ENCODE measurements around the gene ELOVL5.

The ELOVL5 gene

DNA sequence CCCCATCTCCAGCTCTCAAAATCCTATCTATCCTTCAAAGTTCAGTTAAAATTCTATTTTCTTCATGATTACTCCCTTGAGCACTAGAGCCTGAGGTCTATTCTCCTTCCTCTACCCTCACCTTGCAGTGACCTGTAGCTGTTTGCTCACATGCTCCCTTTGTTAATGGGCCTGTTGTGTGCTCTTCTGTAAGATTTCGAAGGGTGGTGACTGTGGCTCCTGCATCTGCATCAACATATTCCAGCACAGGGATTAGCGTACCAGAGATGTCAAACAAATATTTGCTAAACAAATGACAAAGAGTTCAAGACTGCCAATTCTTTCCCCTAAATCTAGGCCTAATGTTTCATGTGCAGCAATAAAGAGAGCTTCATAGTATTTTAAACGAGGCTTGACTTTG is 69.5 kb downstream of the ELOVL5 start:
- no peak for DNase-seq (ENCODE audit: low read depth, low spot score)
- H3K27ac ChIP-seq: no peak overlapping the region
- H3K9ac ChIP-seq (ENCODE audit: insufficient read length): no peak overlapping the region
- peaks cover 56% of the 10 kb centered on the region for H3K36me3 ChIP-seq (ENCODE audit: insufficient read depth, low read length)
- no peak for TF ChIP-seq POLR2AphosphoS5 (IDR thresholded peaks at IDR 0.05; ENCODE audit: borderline replicate concordance, low read depth, low read length)
- no peak for TF ChIP-seq FOXP2 (optimal IDR thresholded peaks at IDR 0.05; ENCODE audit: control extremely low read depth, extremely low read length, insufficient read depth)
- TF ChIP-seq EZH2 (IDR thresholded peaks at IDR 0.05): no peak
- H3K9me3 ChIP-seq (ENCODE audit: low read depth, low read length): no peaks in the 10 kb centered on the region
- no peak overlapping the region for H3K4me3 ChIP-seq

- no peak for DNase-seq (ENCODE audit: low read depth, low spot score)
- H3K36me3 ChIP-seq (ENCODE audit: insufficient read depth, low read length): peaks cover 87% of the 10 kb centered on the region
Measured at GRCh38 chr6:53273370-53273769, 75.4 kb downstream of the ELOVL5 start.

GRCh38 chr6:53269827-53270226 is 78.9 kb downstream of the ELOVL5 start:
- TF ChIP-seq POLR2AphosphoS5 (IDR thresholded peaks at IDR 0.05; ENCODE audit: borderline replicate concordance, low read depth, low read length) (no peak), FOXP2 (optimal IDR thresholded peaks at IDR 0.05; ENCODE audit: control extremely low read depth, extremely low read length, insufficient read depth) (no peak), EZH2 (IDR thresholded peaks at IDR 0.05) (no peak)
- no peak for DNase-seq (ENCODE audit: low read depth, low spot score)

More at GRCh38 chr6:53273370-53273769, 75.4 kb downstream of the ELOVL5 start:
- TF ChIP-seq FOXP2 (optimal IDR thresholded peaks at IDR 0.05; ENCODE audit: control extremely low read depth, extremely low read length, insufficient read depth) (no peak), EZH2 (IDR thresholded peaks at IDR 0.05) (no peak), POLR2AphosphoS5 (IDR thresholded peaks at IDR 0.05; ENCODE audit: borderline replicate concordance, low read depth, low read length) (no peak)
- H3K9ac ChIP-seq (ENCODE audit: insufficient read length): no peak overlapping the region
- H3K9me3 ChIP-seq (ENCODE audit: low read depth, low read length): no peaks in the 10 kb centered on the region
- H3K4me3 ChIP-seq: no peak overlapping the region
- H3K27ac ChIP-seq: no peak overlapping the region

GRCh38 chr6:53268858-53269608 is 79.7 kb downstream of the ELOVL5 start:
- Histone ChIP-seq H3K9ac (ENCODE audit: insufficient read length) (no peak overlapping the region), H3K36me3 (ENCODE audit: insufficient read depth, low read length) (peaks cover 94% of the 10 kb centered on the region), H3K9me3 (ENCODE audit: low read depth, low read length) (no peaks in the 10 kb centered on the region), H3K4me3 (no peak overlapping the region), H3K27ac (no peak overlapping the region)
- DNase-seq (ENCODE audit: low read depth, low spot score): no peak
- TF ChIP-seq EZH2 (IDR thresholded peaks at IDR 0.05) (no peak), FOXP2 (optimal IDR thresholded peaks at IDR 0.05; ENCODE audit: control extremely low read depth, extremely low read length, insufficient read depth) (no peak), POLR2AphosphoS5 (IDR thresholded peaks at IDR 0.05; ENCODE audit: borderline replicate concordance, low read depth, low read length) (no peak)

More at GRCh38 chr6:53269827-53270226, 78.9 kb downstream of the ELOVL5 start:
- Histone ChIP-seq H3K4me3 (no peak overlapping the region), H3K27ac (no peak overlapping the region), H3K9ac (ENCODE audit: insufficient read length) (no peak overlapping the region), H3K9me3 (ENCODE audit: low read depth, low read length) (no peaks in the 10 kb centered on the region), H3K36me3 (ENCODE audit: insufficient read depth, low read length) (peaks cover 94% of the 10 kb centered on the region)

DNA sequence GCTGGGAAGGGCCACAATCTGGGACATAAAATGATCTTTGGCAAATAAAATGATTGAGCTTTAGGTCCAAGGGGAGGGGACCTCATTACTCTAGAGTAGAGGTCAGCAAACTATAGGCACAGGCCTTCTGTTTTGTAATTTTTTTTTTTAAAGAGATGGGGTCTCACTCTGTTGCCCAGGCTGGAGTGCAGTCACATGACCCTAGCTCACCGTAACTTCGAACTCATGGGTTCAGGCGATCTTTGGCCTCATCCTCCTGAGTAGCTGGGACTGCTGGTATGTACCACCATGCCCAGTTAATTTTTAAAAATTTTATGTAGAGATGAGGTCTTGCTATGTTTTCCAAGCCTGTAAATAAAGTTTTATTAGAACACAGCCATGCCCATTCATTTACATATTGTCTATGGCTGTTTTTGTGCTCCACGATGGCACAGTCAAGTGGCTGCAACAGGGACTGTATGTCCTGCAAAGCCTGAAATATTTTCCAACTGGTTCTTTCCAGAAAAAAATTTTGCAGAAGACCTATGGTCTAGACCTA is 82.1 kb downstream of the ELOVL5 start:
- no peaks in the 10 kb centered on the region for H3K9me3 ChIP-seq (ENCODE audit: low read depth, low read length)
- no peak overlapping the region for H3K27ac ChIP-seq
- H3K9ac ChIP-seq (ENCODE audit: insufficient read length): no peak overlapping the region
- no peak for DNase-seq (ENCODE audit: low read depth, low spot score)
- peaks cover 82% of the 10 kb centered on the region for H3K36me3 ChIP-seq (ENCODE audit: insufficient read depth, low read length)
- no peak overlapping the region for H3K4me3 ChIP-seq
- no peak for TF ChIP-seq FOXP2 (optimal IDR thresholded peaks at IDR 0.05; ENCODE audit: control extremely low read depth, extremely low read length, insufficient read depth)
- no peak for TF ChIP-seq POLR2AphosphoS5 (IDR thresholded peaks at IDR 0.05; ENCODE audit: borderline replicate concordance, low read depth, low read length)
- TF ChIP-seq EZH2 (IDR thresholded peaks at IDR 0.05): no peak

- Histone ChIP-seq H3K36me3 (ENCODE audit: insufficient read depth, low read length) (peaks cover 85% of the 10 kb centered on the region), H3K9ac (ENCODE audit: insufficient read length) (no peak overlapping the region), H3K4me3 (no peak overlapping the region), H3K27ac (no peak overlapping the region), H3K9me3 (ENCODE audit: low read depth, low read length) (no peaks in the 10 kb centered on the region)
- no peak for TF ChIP-seq POLR2AphosphoS5 (IDR thresholded peaks at IDR 0.05; ENCODE audit: borderline replicate concordance, low read depth, low read length)
- no peak for TF ChIP-seq FOXP2 (optimal IDR thresholded peaks at IDR 0.05; ENCODE audit: control extremely low read depth, extremely low read length, insufficient read depth)
- no peak for TF ChIP-seq EZH2 (IDR thresholded peaks at IDR 0.05)
- DNase-seq (ENCODE audit: low read depth, low spot score): no peak
Measured at GRCh38 chr6:53264915-53265607, 83.7 kb downstream of the ELOVL5 start.

GRCh38 chr6:53264337-53264736 is 84.4 kb downstream of the ELOVL5 start:
- peaks cover 85% of the 10 kb centered on the region for H3K36me3 ChIP-seq (ENCODE audit: insufficient read depth, low read length)

DNA sequence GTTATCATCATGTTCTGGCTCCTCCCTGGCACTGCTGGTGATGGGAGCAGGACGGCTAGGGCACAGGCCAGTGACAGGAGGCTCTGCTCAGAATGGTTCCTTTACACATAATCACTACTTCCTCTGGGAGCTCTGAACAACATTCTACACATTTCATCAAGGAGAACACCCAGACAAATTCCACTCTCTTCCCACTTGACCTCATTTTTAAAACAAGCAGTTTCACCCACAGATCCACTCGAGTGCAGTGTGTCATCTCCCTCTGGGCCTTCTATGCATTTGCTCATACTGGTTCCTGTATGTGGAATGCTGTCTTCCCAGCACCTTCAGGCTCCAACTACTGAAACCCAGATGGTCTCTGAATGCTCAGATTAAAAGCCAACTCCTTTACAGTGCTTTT is 84.8 kb downstream of the ELOVL5 start:
- TF ChIP-seq EZH2 (IDR thresholded peaks at IDR 0.05) (no peak), POLR2AphosphoS5 (IDR thresholded peaks at IDR 0.05; ENCODE audit: borderline replicate concordance, low read depth, low read length) (no peak), FOXP2 (optimal IDR thresholded peaks at IDR 0.05; ENCODE audit: control extremely low read depth, extremely low read length, insufficient read depth) (no peak)
- H3K4me3 ChIP-seq: no peak overlapping the region
- H3K27ac ChIP-seq: no peak overlapping the region
- no peak overlapping the region for H3K9ac ChIP-seq (ENCODE audit: insufficient read length)
- no peak for DNase-seq (ENCODE audit: low read depth, low spot score)
- no peaks in the 10 kb centered on the region for H3K9me3 ChIP-seq (ENCODE audit: low read depth, low read length)
- H3K36me3 ChIP-seq (ENCODE audit: insufficient read depth, low read length): peaks cover 85% of the 10 kb centered on the region

More at GRCh38 chr6:53264337-53264736, 84.4 kb downstream of the ELOVL5 start:
- Histone ChIP-seq H3K9ac (ENCODE audit: insufficient read length) (no peak overlapping the region), H3K4me3 (no peak overlapping the region), H3K9me3 (ENCODE audit: low read depth, low read length) (no peaks in the 10 kb centered on the region), H3K27ac (no peak overlapping the region)
- TF ChIP-seq FOXP2 (optimal IDR thresholded peaks at IDR 0.05; ENCODE audit: control extremely low read depth, extremely low read length, insufficient read depth): no peak
- no peak for TF ChIP-seq EZH2 (IDR thresholded peaks at IDR 0.05)
- no peak for TF ChIP-seq POLR2AphosphoS5 (IDR thresholded peaks at IDR 0.05; ENCODE audit: borderline replicate concordance, low read depth, low read length)
- DNase-seq (ENCODE audit: low read depth, low spot score): no peak
